ENCODE data around the gene TLCD2. TPM values are rescaled to one million over a fixed set of nuclear protein-coding genes. Genes with fewer than 3 reads are reported as not detected.

TLCD2 gene
- total and polyA plus RNA-seq, 2 of the 13 experiments (the other 11 are each of a cell fraction or from before 2014, with no cell fraction given) = 0.90 to 1.1 TPM

DNA sequence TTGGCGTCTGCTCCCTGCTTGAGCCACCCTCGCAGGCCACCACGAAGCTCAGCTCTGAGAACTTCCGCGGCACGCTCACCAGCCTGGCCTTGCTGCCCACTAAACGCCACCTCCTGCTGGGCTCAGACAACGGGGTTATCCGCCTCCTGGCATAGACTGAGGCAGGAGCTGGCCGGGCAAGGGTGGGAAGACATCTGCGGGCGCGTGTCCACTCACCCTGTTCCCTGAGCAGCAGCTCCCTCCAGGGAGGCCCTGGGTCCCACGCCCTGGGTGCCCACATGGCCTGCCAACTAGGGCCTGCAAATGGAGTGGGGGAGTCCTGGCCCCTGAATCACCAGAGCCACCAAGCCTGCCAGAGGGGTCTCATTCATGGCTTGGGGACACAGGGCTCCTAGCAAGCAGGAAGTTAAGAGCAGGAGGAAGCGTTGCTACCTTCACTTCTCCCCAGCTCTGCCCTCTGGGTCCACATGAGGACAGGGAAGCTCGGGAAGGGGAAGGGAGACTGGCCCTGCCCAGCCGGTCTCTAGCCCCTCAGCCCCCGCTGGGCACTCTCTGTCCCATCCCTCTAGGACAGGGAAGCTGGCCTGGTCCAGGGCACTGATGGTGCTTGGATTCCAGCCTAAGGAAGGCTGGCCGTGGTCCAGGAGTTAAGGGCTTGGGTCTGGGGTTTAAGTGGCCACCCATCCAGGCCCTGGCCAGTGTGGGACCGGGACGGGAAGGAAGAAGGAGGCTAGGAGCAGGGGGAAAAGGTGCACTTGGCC, 27.5 kb upstream of the TLCD2 start (continued):
- TF ChIP-seq ZNF687 (CRISPR knock-in tag; IDR thresholded peaks at IDR 0.05) (peak; percentile 1; the same call in 1 of the 2 replicates), KDM4B (CRISPR knock-in tag; IDR thresholded peaks at IDR 0.05) (no peak), KLF6 (CRISPR knock-in tag; IDR thresholded peaks at IDR 0.05) (no peak), SOX5 (CRISPR knock-in tag; IDR thresholded peaks at IDR 0.05; ENCODE audit: borderline replicate concordance) (no peak), ZNF724P (CRISPR knock-in tag; IDR thresholded peaks at IDR 0.05; ENCODE audit: borderline replicate concordance) (no peak), ATF7 (IDR thresholded peaks at IDR 0.05) (no peak), ATF7 (CRISPR knock-in tag; IDR thresholded peaks at IDR 0.05) (0 out of 2 replicates have a peak, but pooled peaks have one; percentile 15), ZNF274 (CRISPR knock-in tag; IDR thresholded peaks at IDR 0.05) (0 out of 2 replicates have a peak, but pooled peaks have one; percentile 38), IRX3 (CRISPR knock-in tag; IDR thresholded peaks at IDR 0.05; ENCODE audit: borderline replicate concordance, low read depth) (no peak), GFI1 (CRISPR knock-in tag; IDR thresholded peaks at IDR 0.05; ENCODE audit: borderline replicate concordance) (no peak), NFE2 (CRISPR knock-in tag; IDR thresholded peaks at IDR 0.05) (no peak), RBM22 (optimal IDR thresholded peaks at IDR 0.05; ENCODE audit: low read length) (no peak), AGO2 (optimal IDR thresholded peaks at IDR 0.05; ENCODE audit: low read depth, low read length) (peak; percentile 70), FOXA1 (IDR thresholded peaks at IDR 0.05) (no peak), FOXA1 (CRISPR knock-in tag; IDR thresholded peaks at IDR 0.05) (no peak), ZNF558 (CRISPR knock-in tag; IDR thresholded peaks at IDR 0.05; ENCODE audit: borderline replicate concordance) (no peak), HNRNPL (IDR thresholded peaks at IDR 0.05; ENCODE audit: low read depth, low read length) (peak; percentile 70; the same call in 1 of the 2 replicates), XRCC5 (optimal IDR thresholded peaks at IDR 0.05; ENCODE audit: low read length) (peak; percentile 47), ZNF564 (CRISPR knock-in tag; IDR thresholded peaks at IDR 0.05) (no peak)
- TF ChIP-seq, protein P1, sequence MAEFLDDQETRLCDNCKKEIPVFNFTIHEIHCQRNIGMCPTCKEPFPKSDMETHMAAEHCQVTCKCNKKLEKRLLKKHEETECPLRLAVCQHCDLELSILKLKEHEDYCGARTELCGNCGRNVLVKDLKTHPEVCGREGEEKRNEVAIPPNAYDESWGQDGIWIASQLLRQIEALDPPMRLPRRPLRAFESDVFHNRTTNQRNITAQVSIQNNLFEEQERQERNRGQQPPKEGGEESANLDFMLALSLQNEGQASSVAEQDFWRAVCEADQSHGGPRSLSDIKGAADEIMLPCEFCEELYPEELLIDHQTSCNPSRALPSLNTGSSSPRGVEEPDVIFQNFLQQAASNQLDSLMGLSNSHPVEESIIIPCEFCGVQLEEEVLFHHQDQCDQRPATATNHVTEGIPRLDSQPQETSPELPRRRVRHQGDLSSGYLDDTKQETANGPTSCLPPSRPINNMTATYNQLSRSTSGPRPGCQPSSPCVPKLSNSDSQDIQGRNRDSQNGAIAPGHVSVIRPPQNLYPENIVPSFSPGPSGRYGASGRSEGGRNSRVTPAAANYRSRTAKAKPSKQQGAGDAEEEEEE (CRISPR knock-in tag; IDR thresholded peaks at IDR 0.05; ENCODE audit: borderline replicate concordance) = no peak
- TF ChIP-seq, protein P2, sequence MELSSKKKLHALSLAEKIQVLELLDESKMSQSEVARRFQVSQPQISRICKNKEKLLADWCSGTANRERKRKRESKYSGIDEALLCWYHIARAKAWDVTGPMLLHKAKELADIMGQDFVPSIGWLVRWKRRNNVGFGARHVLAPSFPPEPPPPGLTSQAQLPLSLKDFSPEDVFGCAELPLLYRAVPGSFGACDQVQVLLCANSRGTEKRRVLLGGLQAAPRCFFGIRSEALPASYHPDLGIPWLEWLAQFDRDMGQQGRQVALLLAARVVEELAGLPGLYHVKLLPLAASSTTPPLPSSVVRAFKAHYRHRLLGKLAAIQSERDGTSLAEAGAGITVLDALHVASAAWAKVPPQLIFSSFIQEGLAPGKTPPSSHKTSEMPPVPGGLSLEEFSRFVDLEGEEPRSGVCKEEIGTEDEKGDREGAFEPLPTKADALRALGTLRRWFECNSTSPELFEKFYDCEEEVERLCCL (CRISPR knock-in tag; IDR thresholded peaks at IDR 0.05; ENCODE audit: borderline replicate concordance) = no peak

Measured in HepG2 (cell line).